HEK293 (cell line): ENCODE results near the gene PDE4D.

Source experiments
- CTCF ChIA-PET: fragments of 350-600 bp; formaldehyde crosslinking; extraction: SDS; loops from one replicate; lab custom pipeline; 2021; ENCODE audit warnings: antibody characterized with exemption; lab: Yijun Ruan, JAX
- POLR2A ChIA-PET: fragments of 300-600 bp; formaldehyde crosslinking; extraction: SDS; loops from one replicate; lab custom pipeline; 2020; ENCODE audit warnings: antibody characterized with exemption, inconsistent platforms; lab: Yijun Ruan, JAX
- H3K27ac ChIP-seq: fragments of 200-500 bp; sonication (Bioruptor generic); 2 replicates; pipeline ENCODE4 v1.5.1; 2014; ENCODE audit warnings: low read depth, low read length, control low read depth, inconsistent platforms; ENCODE audit errors: extremely low read depth
- H3K36me3 ChIP-seq, 2 experiments: fragments of 200-500 bp in 1 of 2; sonication (Bioruptor generic) in 1 of 2; 1 replicate in 1 of 2; 2 replicates in 1 of 2; pipeline ENCODE4 v1.5.1; 2014 to 2017; ENCODE audit warnings: inconsistent platforms in 2 of 2, low read length in 2 of 2; ENCODE audit not compliant: control insufficient read depth in 2 of 2, insufficient read depth in 1 of 2
- H3K4me1 ChIP-seq: fragments of 200-500 bp; sonication (Bioruptor generic); 2 replicates; pipeline ENCODE4 v1.5.1; 2014; ENCODE audit warnings: mild to moderate bottlenecking, low read length, inconsistent platforms; ENCODE audit not compliant: control insufficient read depth, insufficient read depth
- H3K4me3 ChIP-seq: 2 replicates; pipeline ENCODE4 v1.5.1; 2011; ENCODE audit warnings: low read depth, mild to moderate bottlenecking, control low read depth, low read length, moderate library complexity
- H3K9me3 ChIP-seq: fragments of 200-500 bp; sonication (Bioruptor generic); 2 replicates; pipeline ENCODE4 v1.5.1; 2014; ENCODE audit warnings: low read depth, low read length, inconsistent platforms; ENCODE audit not compliant: control insufficient read depth, insufficient read depth
- HOXC10 ChIP-seq: sonication (generic); formaldehyde crosslinking; IDR thresholded peaks from 2 replicates; pipeline ENCODE4 v1.8.1; 2023; ENCODE audit warnings: mild to moderate bottlenecking, missing genetic modification reagents
- HOXD13 ChIP-seq: sonication (generic); formaldehyde crosslinking; IDR thresholded peaks from 2 replicates; pipeline ENCODE4 v1.8.0; 2022; ENCODE audit warnings: missing genetic modification reagents, borderline replicate concordance
- KLF9 ChIP-seq: fragments of 450-650 bp; formaldehyde crosslinking; IDR thresholded peaks from 2 replicates; pipeline ENCODE4 v1.5.1; 2016; ENCODE audit warnings: missing biosample characterization, missing genetic modification characterization, low read depth
- SP2 ChIP-seq: fragments of 450-650 bp; formaldehyde crosslinking; IDR thresholded peaks from 2 replicates; pipeline ENCODE4 v1.5.1; 2016; ENCODE audit warnings: missing biosample characterization, missing genetic modification characterization
- ZBTB20 ChIP-seq: fragments of 450-650 bp; formaldehyde crosslinking; IDR thresholded peaks from 2 replicates; pipeline ENCODE4 v1.5.1; 2016; ENCODE audit warnings: missing biosample characterization, missing genetic modification characterization
- ZFHX2 ChIP-seq: fragments of 450-650 bp; formaldehyde crosslinking; conservative IDR thresholded peaks from 2 replicates; pipeline ENCODE4 v1.5.1; 2016; ENCODE audit warnings: missing biosample characterization, missing genetic modification characterization
- ZNF10 ChIP-seq: fragments of 450-650 bp; formaldehyde crosslinking; IDR thresholded peaks from 2 replicates; pipeline ENCODE4 v1.5.1; 2017; ENCODE audit warnings: missing biosample characterization, missing genetic modification characterization
- ZNF16 ChIP-seq: fragments of 450-650 bp; formaldehyde crosslinking; IDR thresholded peaks from 2 replicates; pipeline ENCODE4 v1.5.1; 2016; ENCODE audit warnings: low read depth, missing biosample characterization, missing genetic modification characterization
- ZNF211 ChIP-seq: fragments of 450-650 bp; formaldehyde crosslinking; IDR thresholded peaks from 2 replicates; pipeline ENCODE4 v1.5.1; 2016; ENCODE audit warnings: low read depth, missing biosample characterization, missing genetic modification characterization
- ZNF248 ChIP-seq: fragments of 450-650 bp; formaldehyde crosslinking; IDR thresholded peaks from 2 replicates; pipeline ENCODE4 v1.5.1; 2017; ENCODE audit warnings: missing biosample characterization, missing genetic modification characterization
- ZNF280D ChIP-seq: fragments of 450-650 bp; formaldehyde crosslinking; IDR thresholded peaks from 2 replicates; pipeline ENCODE4 v1.5.1; 2016; ENCODE audit warnings: missing biosample characterization, missing genetic modification characterization
- ZNF302 ChIP-seq: fragments of 450-650 bp; formaldehyde crosslinking; IDR thresholded peaks from 2 replicates; pipeline ENCODE4 v1.5.1; 2016; ENCODE audit warnings: missing biosample characterization, missing genetic modification characterization, low read depth
- ZNF341 ChIP-seq: fragments of 450-650 bp; formaldehyde crosslinking; IDR thresholded peaks from 2 replicates; pipeline ENCODE4; 2016; ENCODE audit warnings: low read depth, missing biosample characterization, missing genetic modification characterization
- ZNF404 ChIP-seq: fragments of 450-650 bp; formaldehyde crosslinking; IDR thresholded peaks from 2 replicates; pipeline ENCODE4 v1.5.1; 2017; ENCODE audit warnings: missing biosample characterization, missing genetic modification characterization
- ZNF571 ChIP-seq: fragments of 450-650 bp; formaldehyde crosslinking; IDR thresholded peaks from 2 replicates; pipeline ENCODE4 v1.5.0; 2017; ENCODE audit warnings: missing biosample characterization, missing genetic modification characterization
- ZNF654 ChIP-seq: fragments of 450-650 bp; formaldehyde crosslinking; IDR thresholded peaks from 2 replicates; pipeline ENCODE4 v1.5.1; 2016; ENCODE audit warnings: low read depth, missing biosample characterization, missing genetic modification characterization
- ZSCAN16 ChIP-seq: fragments of 450-650 bp; formaldehyde crosslinking; IDR thresholded peaks from 2 replicates; pipeline ENCODE4 v1.5.1; 2016; ENCODE audit warnings: missing biosample characterization, missing genetic modification characterization
- TF ChIP-seq, protein P1 (sequence below): fragments of 450-650 bp; formaldehyde crosslinking; IDR thresholded peaks from 2 replicates; pipeline ENCODE4 v1.5.1; 2016; ENCODE audit warnings: missing biosample characterization, missing genetic modification characterization, low read depth
- TF ChIP-seq, protein P2 (sequence below): fragments of 450-650 bp; IDR thresholded peaks from 2 replicates; pipeline ENCODE4 v1.5.1; 2018; ENCODE audit warnings: missing biosample characterization, missing genetic modification characterization
- TF ChIP-seq, protein P3 (sequence below): fragments of 450-650 bp; formaldehyde crosslinking; IDR thresholded peaks from 2 replicates; pipeline ENCODE4; 2016; ENCODE audit warnings: missing biosample characterization, missing genetic modification characterization
- TF ChIP-seq, protein P4 (sequence below): fragments of 450-650 bp; formaldehyde crosslinking; IDR thresholded peaks from 2 replicates; pipeline ENCODE4 v1.5.1; 2016; ENCODE audit warnings: missing biosample characterization, missing genetic modification characterization

Gene PDE4D

DNA sequence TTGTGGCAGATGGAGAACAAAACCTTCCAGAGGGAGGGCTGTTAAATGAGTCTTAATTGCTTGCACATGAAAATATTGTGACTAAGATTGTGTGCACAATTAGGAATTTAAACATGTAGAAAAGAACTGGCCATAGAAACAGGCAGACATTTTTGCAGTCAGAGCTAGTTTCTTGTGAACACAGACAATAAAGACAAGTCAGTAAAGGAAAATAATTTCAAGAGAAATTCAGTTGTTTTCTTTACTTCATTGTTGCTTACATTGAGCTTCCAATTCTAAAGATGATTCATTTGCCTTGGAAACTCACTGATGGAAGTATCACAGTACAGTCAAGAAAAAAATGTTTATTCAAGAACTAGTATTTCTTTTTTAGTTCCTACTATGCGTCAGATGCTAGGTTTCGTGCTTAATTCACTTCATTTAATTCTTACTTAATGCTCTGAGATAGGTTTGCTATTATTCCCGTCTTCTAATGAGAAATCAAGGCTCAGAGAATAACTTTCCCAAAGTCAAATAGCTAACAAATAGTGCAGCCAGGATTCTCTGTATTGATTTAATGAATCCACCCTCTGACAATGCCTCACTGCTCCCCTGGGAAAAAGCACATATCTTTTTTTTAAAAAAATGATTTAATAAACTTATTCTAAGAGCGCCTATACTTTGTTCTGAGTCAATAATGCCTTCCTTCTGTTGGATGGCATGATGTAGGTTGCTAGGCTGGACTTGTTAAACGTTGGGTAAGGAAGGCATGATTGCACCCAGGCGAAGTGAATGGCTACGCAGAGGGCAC, 729.3 kb downstream of the PDE4D start:
- H3K4me1 ChIP-seq: no peaks in the 10 kb centered on the region
- TF ChIP-seq ZNF571 (tag by site-specific recombination): no peak
- POLR2A ChIA-PET: interaction anchor here (0.5 kb wide), 1 partner anchor 11 kb away, joined by 6 read pairs; no protein-coding TSS in a partner anchor
- no peaks in the 10 kb centered on the region; a peak in 1 of 3 replicates for H3K36me3 ChIP-seq
- CTCF ChIA-PET: interaction anchor here (0.7 to 1.3 kb wide), 3 partner anchors 9 to 130 kb away, joined by 3 to 4 read pairs (median 4); no protein-coding TSS in a partner anchor
- no peaks in the 10 kb centered on the region for H3K9me3 ChIP-seq
- no peak overlapping the region for H3K4me3 ChIP-seq
- no peak overlapping the region for H3K27ac ChIP-seq

GRCh38 chr5:59161221-59162105, 732.1 kb downstream of the PDE4D start:
- TF ChIP-seq KLF9 (tag by site-specific recombination) (no peak), ZNF654 (no peak), ZNF341 (tag by site-specific recombination) (no peak), ZFHX2 (tag by site-specific recombination) (no peak), ZNF404 (tag by site-specific recombination) (no peak), SP2 (tag by site-specific recombination) (no peak), ZNF211 (tag by site-specific recombination) (no peak), ZNF10 (no peak), ZNF302 (no peak), HOXD13 (no peak), ZNF248 (tag by site-specific recombination) (no peak), ZSCAN16 (tag by site-specific recombination) (no peak), ZNF16 (tag by site-specific recombination) (no peak), ZNF280D (tag by site-specific recombination) (no peak), HOXC10 (CRISPR knock-in tag) (no peak), ZBTB20 (tag by site-specific recombination) (no peak)
- TF ChIP-seq, protein P1, sequence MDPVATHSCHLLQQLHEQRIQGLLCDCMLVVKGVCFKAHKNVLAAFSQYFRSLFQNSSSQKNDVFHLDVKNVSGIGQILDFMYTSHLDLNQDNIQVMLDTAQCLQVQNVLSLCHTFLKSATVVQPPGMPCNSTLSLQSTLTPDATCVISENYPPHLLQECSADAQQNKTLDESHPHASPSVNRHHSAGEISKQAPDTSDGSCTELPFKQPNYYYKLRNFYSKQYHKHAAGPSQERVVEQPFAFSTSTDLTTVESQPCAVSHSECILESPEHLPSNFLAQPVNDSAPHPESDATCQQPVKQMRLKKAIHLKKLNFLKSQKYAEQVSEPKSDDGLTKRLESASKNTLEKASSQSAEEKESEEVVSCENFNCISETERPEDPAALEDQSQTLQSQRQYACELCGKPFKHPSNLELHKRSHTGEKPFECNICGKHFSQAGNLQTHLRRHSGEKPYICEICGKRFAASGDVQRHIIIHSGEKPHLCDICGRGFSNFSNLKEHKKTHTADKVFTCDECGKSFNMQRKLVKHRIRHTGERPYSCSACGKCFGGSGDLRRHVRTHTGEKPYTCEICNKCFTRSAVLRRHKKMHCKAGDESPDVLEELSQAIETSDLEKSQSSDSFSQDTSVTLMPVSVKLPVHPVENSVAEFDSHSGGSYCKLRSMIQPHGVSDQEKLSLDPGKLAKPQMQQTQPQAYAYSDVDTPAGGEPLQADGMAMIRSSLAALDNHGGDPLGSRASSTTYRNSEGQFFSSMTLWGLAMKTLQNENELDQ (tag by site-specific recombination): no peak
- TF ChIP-seq, protein P2, sequence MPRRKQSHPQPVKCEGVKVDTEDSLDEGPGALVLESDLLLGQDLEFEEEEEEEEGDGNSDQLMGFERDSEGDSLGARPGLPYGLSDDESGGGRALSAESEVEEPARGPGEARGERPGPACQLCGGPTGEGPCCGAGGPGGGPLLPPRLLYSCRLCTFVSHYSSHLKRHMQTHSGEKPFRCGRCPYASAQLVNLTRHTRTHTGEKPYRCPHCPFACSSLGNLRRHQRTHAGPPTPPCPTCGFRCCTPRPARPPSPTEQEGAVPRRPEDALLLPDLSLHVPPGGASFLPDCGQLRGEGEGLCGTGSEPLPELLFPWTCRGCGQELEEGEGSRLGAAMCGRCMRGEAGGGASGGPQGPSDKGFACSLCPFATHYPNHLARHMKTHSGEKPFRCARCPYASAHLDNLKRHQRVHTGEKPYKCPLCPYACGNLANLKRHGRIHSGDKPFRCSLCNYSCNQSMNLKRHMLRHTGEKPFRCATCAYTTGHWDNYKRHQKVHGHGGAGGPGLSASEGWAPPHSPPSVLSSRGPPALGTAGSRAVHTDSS (tag by site-specific recombination): no peak
- TF ChIP-seq, protein P3, sequence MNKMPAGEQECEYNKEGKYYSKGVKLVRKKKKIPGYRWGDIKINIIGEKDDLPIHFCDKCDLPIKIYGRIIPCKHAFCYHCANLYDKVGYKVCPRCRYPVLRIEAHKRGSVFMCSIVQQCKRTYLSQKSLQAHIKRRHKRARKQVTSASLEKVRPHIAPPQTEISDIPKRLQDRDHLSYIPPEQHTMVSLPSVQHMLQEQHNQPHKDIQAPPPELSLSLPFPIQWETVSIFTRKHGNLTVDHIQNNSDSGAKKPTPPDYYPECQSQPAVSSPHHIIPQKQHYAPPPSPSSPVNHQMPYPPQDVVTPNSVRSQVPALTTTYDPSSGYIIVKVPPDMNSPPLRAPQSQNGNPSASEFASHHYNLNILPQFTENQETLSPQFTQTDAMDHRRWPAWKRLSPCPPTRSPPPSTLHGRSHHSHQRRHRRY (tag by site-specific recombination): no peak
- TF ChIP-seq, protein P4, sequence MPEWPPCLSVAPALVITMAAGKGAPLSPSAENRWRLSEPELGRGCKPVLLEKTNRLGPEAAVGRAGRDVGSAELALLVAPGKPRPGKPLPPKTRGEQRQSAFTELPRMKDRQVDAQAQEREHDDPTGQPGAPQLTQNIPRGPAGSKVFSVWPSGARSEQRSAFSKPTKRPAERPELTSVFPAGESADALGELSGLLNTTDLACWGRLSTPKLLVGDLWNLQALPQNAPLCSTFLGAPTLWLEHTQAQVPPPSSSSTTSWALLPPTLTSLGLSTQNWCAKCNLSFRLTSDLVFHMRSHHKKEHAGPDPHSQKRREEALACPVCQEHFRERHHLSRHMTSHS (tag by site-specific recombination): no peak
- POLR2A ChIA-PET: no interaction called here
- Histone ChIP-seq H3K9me3 (no peaks in the 10 kb centered on the region), H3K27ac (no peak overlapping the region), H3K36me3 (no peaks in the 10 kb centered on the region; a peak in 1 of 3 replicates), H3K4me1 (no peaks in the 10 kb centered on the region), H3K4me3 (no peak overlapping the region)
- CTCF ChIA-PET: interaction anchor here (0.7 to 1.1 kb wide), 2 partner anchors 13 to 271 kb away, joined by 3 read pairs; no protein-coding TSS in a partner anchor
